B cell (primary cell): ENCODE measurements around the gene NOS1AP. TPM values are rescaled to one million over a fixed set of nuclear protein-coding genes. Genes with fewer than 3 reads are reported as not detected.

ENCODE experiments used
- ATAC-seq: fragments of 200-7000 bp; cut with Tn5 transposase; one replicate; pipeline ENCODE4 v1.10.0; 2021; ENCODE audit warnings: low read depth, mild to moderate bottlenecking, moderate number of reproducible peaks, moderate library complexity
- CTCF ChIA-PET: fragments of 350-600 bp; sonication (Branson Sonifier 250); formaldehyde crosslinking; loops from one replicate; lab custom pipeline; 2021; ENCODE audit warnings: antibody characterized with exemption, inconsistent platforms; lab: Charles Lee
- POLR2A ChIA-PET: fragments of 350-600 bp; sonication (Branson Sonifier 250); formaldehyde crosslinking; loops from one replicate; lab custom pipeline; 2021; ENCODE audit warnings: antibody characterized with exemption; lab: Charles Lee
- DNase-seq: peaks from one replicate; pipeline ENCODE4 v3.0.0; 2013
- H2AFZ ChIP-seq: 2 replicates; pipeline ENCODE4 v1.6.1; 2012; ENCODE audit warnings: mild to moderate bottlenecking, low read depth, low read length; ENCODE audit not compliant: insufficient read depth, poor library complexity, severe bottlenecking
- H3K27ac ChIP-seq, 2 donors: 1 replicate in 1 of 2; 2 replicates in 1 of 2; pipeline ENCODE4 v1.5.1; 2012 to 2013; ENCODE audit warnings: low read length in 2 of 2, mild to moderate bottlenecking in 2 of 2, moderate library complexity in 1 of 2
- H3K27me3 ChIP-seq, 4 experiments: fragments of 200-600 bp in 1 of 4; sonication (generic) in 1 of 4; replicated peaks in 1 of 4; 1 replicate in 2 of 4; 2 replicates in 2 of 4; pipeline versions ENCODE4 v1.6.1 to v1.7.0; 2013 to 2016; ENCODE audit warnings: low read length in 3 of 4, mild to moderate bottlenecking in 2 of 4, mixed read lengths in 1 of 4, moderate library complexity in 1 of 4; ENCODE audit not compliant: insufficient read depth in 4 of 4, control insufficient read depth in 3 of 4; ENCODE audit errors: control extremely low read depth in 1 of 4
- H3K36me3 ChIP-seq, 2 experiments: replicated peaks in 1 of 2; 1 replicate in 1 of 2; 2 replicates in 1 of 2; pipeline versions ENCODE4 v1.6.1 to v1.7.1; 2013; ENCODE audit warnings: low read length in 1 of 2; ENCODE audit not compliant: insufficient read depth in 2 of 2, control insufficient read depth in 1 of 2; ENCODE audit errors: control extremely low read depth in 1 of 2, extremely low read depth in 1 of 2
- H3K4me1 ChIP-seq, 2 donors: fragments of 200-600 bp in 1 of 2; sonication (generic) in 1 of 2; 1 replicate in 1 of 2; 2 replicates in 1 of 2; pipeline versions ENCODE4 v1.5.1 to v1.6.1; 2013 to 2017; ENCODE audit warnings: low read length in 2 of 2; ENCODE audit not compliant: control insufficient read depth in 2 of 2, insufficient read depth in 2 of 2
- H3K4me2 ChIP-seq: replicated peaks from 2 replicates; pipeline ENCODE3; 2012; ENCODE audit warnings: mild to moderate bottlenecking, low read depth, low read length; ENCODE audit not compliant: poor library complexity, severe bottlenecking
- H3K4me3 ChIP-seq, 5 experiments: fragments of 200-600 bp in 1 of 5; sonication (generic) in 1 of 5; 1 replicate in 3 of 5; 2 replicates in 2 of 5; pipeline versions ENCODE4 v1.5.1 to v1.7.0; 2011 to 2016; ENCODE audit warnings: low read length in 4 of 5, mild to moderate bottlenecking in 4 of 5, low read depth in 2 of 5, control low read depth in 1 of 5, moderate library complexity in 1 of 5; ENCODE audit not compliant: insufficient read depth in 1 of 5; ENCODE audit errors: control extremely low read depth in 1 of 5, extremely low read depth in 1 of 5
- H3K79me2 ChIP-seq: fragments of 200-600 bp; sonication (generic); one replicate; pipeline ENCODE4 v1.6.0; 2016; ENCODE audit warnings: low read length; ENCODE audit not compliant: control insufficient read depth, insufficient read depth
- H3K9ac ChIP-seq: fragments of 200-600 bp; sonication (generic); 2 replicates; pipeline ENCODE4 v1.6.1; 2017; ENCODE audit warnings: mild to moderate bottlenecking, low read length, moderate library complexity
- H3K9me3 ChIP-seq, 3 donors: one replicate each; pipeline versions ENCODE4 v1.6.1 to v1.7.1; 2013; ENCODE audit warnings: low read length in 2 of 3; ENCODE audit not compliant: control insufficient read depth in 2 of 3, insufficient read depth in 1 of 3; ENCODE audit errors: control extremely low read depth in 1 of 3
- H4K20me1 ChIP-seq: 2 replicates; pipeline ENCODE4 v1.6.0; 2012; ENCODE audit warnings: mild to moderate bottlenecking, low read length; ENCODE audit not compliant: insufficient read depth, control insufficient read depth, poor library complexity, severe bottlenecking
- H3K27ac Mint-ChIP-seq: one replicate; pipeline ENCODE4 v1.8.0; 2021; ENCODE audit warnings: mixed read lengths
- H3K27me3 Mint-ChIP-seq: one replicate; pipeline ENCODE4 v1.8.0; 2021; ENCODE audit warnings: mixed read lengths
- H3K4me1 Mint-ChIP-seq: one replicate; pipeline ENCODE4 v1.8.0; 2021; ENCODE audit warnings: mixed read lengths
- H3K4me3 Mint-ChIP-seq: one replicate; pipeline ENCODE4 v1.8.0; 2021; ENCODE audit warnings: mixed read lengths
- H3K9me3 Mint-ChIP-seq: one replicate; pipeline ENCODE4 v1.8.0; 2022; ENCODE audit warnings: mixed read lengths; ENCODE audit not compliant: insufficient read depth
- EZH2 ChIP-seq: IDR thresholded peaks from 2 replicates; pipeline ENCODE4 v1.6.1; 2012; ENCODE audit warnings: borderline replicate concordance, low read depth, mild to moderate bottlenecking, moderate library complexity, low read length; ENCODE audit not compliant: insufficient read depth, poor library complexity, severe bottlenecking
- WGBS: methylation state at CpG from one replicate; pipeline ENCODE4 v1.1.5; 2013; ENCODE audit warnings: missing lambda C conversion rate; ENCODE audit not compliant: insufficient coverage; 5-methylcytosine and 5-hydroxymethylcytosine counted together
- intact Hi-C: fragments of 100-400 bp; cut with micrococcal nuclease; formaldehyde crosslinking; loops from one replicate; pipeline ENCODE4 v1.10.0; 2022
- polyA plus RNA-seq: library from polyadenylated mRNA; depleted of rRNA; stranded (reverse); fragments of >200 nt; gene quantifications from 2 replicates; pipeline ENCODE4 v1.2.3, GENCODE V29; 2012
- total RNA-seq, 2 donors: library from RNA; stranded (reverse); fragments of 120-200 nt in 1 of 2; gene quantifications; 1 replicate in 1 of 2; 2 replicates in 1 of 2; pipeline versions ENCODE4 v1.2.3 to v1.2.4, GENCODE V29; 2013 to 2022
- TF ChIP-seq, protein P1 (sequence below): fragments of 200-600 bp; IDR thresholded peaks from one replicate; pipeline ENCODE4 v1.8.0; 2022; ENCODE audit warnings: antibody characterized with exemption, mild to moderate bottlenecking

NOS1AP gene
- total and polyA plus RNA-seq, 2 donors (not counting 1 experiment from before 2014, with no cell fraction given) = 0.32 TPM; not detected in 1

DNA sequence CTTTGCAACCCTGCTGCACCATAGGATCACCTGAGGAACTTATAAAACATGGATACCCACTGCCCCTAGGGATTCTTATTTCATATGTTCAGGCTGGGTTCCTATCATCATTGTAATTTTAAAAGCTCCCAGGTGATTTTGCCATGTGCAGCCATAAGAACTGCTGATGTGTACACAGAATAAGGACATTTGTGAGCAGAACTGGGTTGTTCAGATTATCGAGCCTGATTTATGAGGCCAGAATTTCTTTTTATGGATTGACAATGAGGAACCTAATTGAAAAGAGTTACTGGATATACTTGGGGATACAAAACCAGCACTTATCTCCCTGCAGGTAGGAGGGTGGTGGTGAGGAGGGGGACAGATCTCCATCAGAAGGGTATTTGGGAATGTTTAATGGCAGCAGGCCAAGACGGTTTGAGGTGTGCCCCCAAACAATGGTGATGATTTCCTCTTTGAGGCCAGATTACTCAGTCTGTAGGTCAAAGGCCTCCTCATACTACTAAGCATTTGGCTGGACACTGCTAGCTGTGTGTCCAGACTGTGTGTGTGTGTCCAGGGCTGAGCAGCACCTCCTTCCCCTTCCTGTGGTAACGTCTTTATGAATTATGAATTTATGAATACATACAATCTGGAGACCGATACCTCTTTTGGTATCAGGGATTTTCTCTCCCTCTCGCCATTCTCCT lies 18.9 kb downstream of the NOS1AP start:
- no peak for TF ChIP-seq EZH2
- TF ChIP-seq, protein P1, sequence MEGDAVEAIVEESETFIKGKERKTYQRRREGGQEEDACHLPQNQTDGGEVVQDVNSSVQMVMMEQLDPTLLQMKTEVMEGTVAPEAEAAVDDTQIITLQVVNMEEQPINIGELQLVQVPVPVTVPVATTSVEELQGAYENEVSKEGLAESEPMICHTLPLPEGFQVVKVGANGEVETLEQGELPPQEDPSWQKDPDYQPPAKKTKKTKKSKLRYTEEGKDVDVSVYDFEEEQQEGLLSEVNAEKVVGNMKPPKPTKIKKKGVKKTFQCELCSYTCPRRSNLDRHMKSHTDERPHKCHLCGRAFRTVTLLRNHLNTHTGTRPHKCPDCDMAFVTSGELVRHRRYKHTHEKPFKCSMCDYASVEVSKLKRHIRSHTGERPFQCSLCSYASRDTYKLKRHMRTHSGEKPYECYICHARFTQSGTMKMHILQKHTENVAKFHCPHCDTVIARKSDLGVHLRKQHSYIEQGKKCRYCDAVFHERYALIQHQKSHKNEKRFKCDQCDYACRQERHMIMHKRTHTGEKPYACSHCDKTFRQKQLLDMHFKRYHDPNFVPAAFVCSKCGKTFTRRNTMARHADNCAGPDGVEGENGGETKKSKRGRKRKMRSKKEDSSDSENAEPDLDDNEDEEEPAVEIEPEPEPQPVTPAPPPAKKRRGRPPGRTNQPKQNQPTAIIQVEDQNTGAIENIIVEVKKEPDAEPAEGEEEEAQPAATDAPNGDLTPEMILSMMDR = no peak
- intact Hi-C loops = no loop called here
- Mint-ChIP-seq H3K27me3 (peaks cover 36% of the 10 kb centered on the region), H3K4me1 (no peaks in the 10 kb centered on the region), H3K4me3 (no peak overlapping the region), H3K27ac (no peak overlapping the region), H3K9me3 (peaks cover 2% of the 10 kb centered on the region)
- H2AFZ ChIP-seq = no peak overlapping the region
- CTCF ChIA-PET = no interaction called here
- 93% methylated on average over 4 of the region's 5 CpGs for WGBS
- DNase-seq (no peak), ATAC-seq (no peak)
- no peak overlapping the region for H3K4me3 ChIP-seq
- no peaks in the 10 kb centered on the region for H3K4me1 ChIP-seq
- H3K9ac ChIP-seq = no peak overlapping the region
- no peak overlapping the region for H3K4me2 ChIP-seq
- H3K27ac ChIP-seq = no peak overlapping the region
- no peaks in the 10 kb centered on the region for H3K79me2 ChIP-seq
- no peaks in the 10 kb centered on the region for H4K20me1 ChIP-seq
- H3K27me3 ChIP-seq = peaks cover 0 to 11% (median 2%) of the 10 kb centered on the region in 4 experiments
- H3K36me3 ChIP-seq = no peaks in the 10 kb centered on the region
- H3K9me3 ChIP-seq = peaks cover 0 to under 1% (median 0%) of the 10 kb centered on the region in 3 donors
- POLR2A ChIA-PET = no interaction called here

DNA sequence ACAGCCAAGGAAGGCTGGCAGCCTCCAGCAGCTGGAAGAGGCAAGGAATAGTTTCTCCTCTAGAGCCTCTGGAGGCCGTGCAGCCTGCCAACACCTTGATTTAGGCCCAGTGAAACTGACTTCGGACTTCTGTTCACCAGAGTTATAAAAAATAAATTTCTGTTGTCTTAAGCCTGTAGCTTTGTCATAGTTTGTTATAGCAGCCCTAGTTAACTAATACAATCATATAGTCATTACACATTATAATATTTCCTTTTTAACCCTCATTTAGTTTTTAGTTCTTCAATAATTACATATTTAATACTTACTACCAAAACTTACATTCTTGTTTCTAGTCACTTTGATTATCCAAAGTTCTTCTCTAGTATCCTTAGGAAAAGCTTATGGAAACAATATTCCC lies 20.3 kb downstream of the NOS1AP start:
- peaks cover 2% of the 10 kb centered on the region for H3K9me3 Mint-ChIP-seq
- POLR2A ChIA-PET = no interaction called here
- H3K27me3 ChIP-seq = peaks cover 0 to 11% (median 0%) of the 10 kb centered on the region in 4 experiments
- H3K4me3 Mint-ChIP-seq = no peak overlapping the region
- no peaks in the 10 kb centered on the region for H3K4me1 ChIP-seq
- ATAC-seq (no peak), DNase-seq (no peak)
- H3K4me2 ChIP-seq = no peak overlapping the region
- no peaks in the 10 kb centered on the region for H3K9me3 ChIP-seq
- H3K9ac ChIP-seq = no peak overlapping the region
- H3K36me3 ChIP-seq = no peaks in the 10 kb centered on the region
- H3K79me2 ChIP-seq = no peaks in the 10 kb centered on the region
- no CpG with 5 or more reads among the region's 2 CpGs for WGBS
- CTCF ChIA-PET = no interaction called here
- no peak overlapping the region for H3K27ac Mint-ChIP-seq
- H3K27ac ChIP-seq = no peak overlapping the region
- H3K4me1 Mint-ChIP-seq = no peaks in the 10 kb centered on the region
- TF ChIP-seq, protein P1 = no peak
- TF ChIP-seq EZH2 = no peak
- no peaks in the 10 kb centered on the region for H4K20me1 ChIP-seq
- H2AFZ ChIP-seq = no peak overlapping the region
- H3K4me3 ChIP-seq = no peak overlapping the region
- intact Hi-C loops = no loop called here
- peaks cover 36% of the 10 kb centered on the region for H3K27me3 Mint-ChIP-seq
